Stimulated activated naive CD4-positive, alpha-beta T cell treated with Interleukin-2 at 50 U/mL for 16 hours (primary cell): ENCODE data around the gene TTYH3.

Source experiments
- DNase-seq: peaks from one replicate; lab custom pipeline; 2025; lab: John Stamatoyannopoulos, UW

The TTYH3 gene

GRCh38 chr7:2649139-2649838 lies 17.5 kb downstream of the TTYH3 start:
- DNase-seq: no peak

- no peak for DNase-seq
Measured at GRCh38 chr7:2649991-2650390, 18.2 kb downstream of the TTYH3 start.

- DNase-seq: no peak
Measured at GRCh38 chr7:2650451-2650850, 18.7 kb downstream of the TTYH3 start.

- DNase-seq: no peak
Measured at GRCh38 chr7:2651336-2651735, 19.6 kb downstream of the TTYH3 start.

- no peak for DNase-seq
Measured at GRCh38 chr7:2651847-2652735, 20.3 kb downstream of the TTYH3 start.

- no peak for DNase-seq
Measured at GRCh38 chr7:2652736-2653060, 20.9 kb downstream of the TTYH3 start.

GRCh38 chr7:2654059-2654458 lies 22.3 kb downstream of the TTYH3 start:
- DNase-seq: no peak

- no peak for DNase-seq
Measured at GRCh38 chr7:2655870-2656614, 24.3 kb downstream of the TTYH3 start.

GRCh38 chr7:2657208-2657607 lies 25.4 kb downstream of the TTYH3 start:
- DNase-seq: no peak

- no peak for DNase-seq
Measured at GRCh38 chr7:2657920-2658671, 26.3 kb downstream of the TTYH3 start.

GRCh38 chr7:2658941-2659340 lies 27.2 kb downstream of the TTYH3 start:
- DNase-seq: no peak

GRCh38 chr7:2659556-2660358 lies 28.0 kb downstream of the TTYH3 start:
- DNase-seq: no peak

GRCh38 chr7:2660359-2661095 lies 28.7 kb downstream of the TTYH3 start:
- no peak for DNase-seq

GRCh38 chr7:2661096-2661449 lies 29.3 kb downstream of the TTYH3 start:
- no peak for DNase-seq

GRCh38 chr7:2661602-2662272 lies 30.0 kb downstream of the TTYH3 start:
- DNase-seq: no peak

- no peak for DNase-seq
Measured at GRCh38 chr7:2662273-2663120, 30.7 kb downstream of the TTYH3 start.

- DNase-seq: no peak
Measured at GRCh38 chr7:2663121-2663886, 31.5 kb downstream of the TTYH3 start.

- no peak for DNase-seq
Measured at GRCh38 chr7:2663960-2664359, 32.2 kb downstream of the TTYH3 start.
